Thoracic aorta (tissue), 2 donors: ENCODE measurements around the gene PARVA. TPM values are rescaled to one million over a fixed set of nuclear protein-coding genes. Genes with fewer than 3 reads are reported as not detected.

Experiments
- ATAC-seq: fragments of 150-250 bp; one replicate; pipeline ENCODE4 v1.8.0; 2017; ENCODE audit warnings: low read depth; ENCODE audit not compliant: insufficient number of reproducible peaks, low FRiP score
- DNase-seq: peaks from one replicate; pipeline ENCODE4 v3.0.0-alpha.2; 2020; ENCODE audit warnings: low spot score
- H3K27ac ChIP-seq, 2 donors: fragments of 200-600 bp; sonication (generic); 1 replicate in 1 of 2; 2 replicates in 1 of 2; pipeline ENCODE4 v1.5.1; 2016; ENCODE audit warnings: mild to moderate bottlenecking in 2 of 2, moderate library complexity in 2 of 2
- H3K27me3 ChIP-seq: fragments of 200-600 bp; sonication (generic); replicated peaks from 2 replicates; pipeline ENCODE4 v1.6.0; 2016; ENCODE audit warnings: mild to moderate bottlenecking; ENCODE audit not compliant: insufficient read depth
- H3K36me3 ChIP-seq: fragments of 200-600 bp; sonication (generic); one replicate; pipeline ENCODE4 v1.5.1; 2016
- H3K4me1 ChIP-seq, 2 donors: fragments of 200-600 bp; sonication (generic); 1 replicate in 1 of 2; 2 replicates in 1 of 2; pipeline versions ENCODE4 v1.5.1 to v1.6.0; 2016; ENCODE audit warnings: low read depth in 2 of 2, mild to moderate bottlenecking in 1 of 2; ENCODE audit not compliant: control insufficient read depth in 1 of 2
- H3K4me3 ChIP-seq: fragments of 200-600 bp; sonication (generic); 2 replicates; pipeline ENCODE4 v1.5.1; 2016; ENCODE audit warnings: mild to moderate bottlenecking
- H3K9me3 ChIP-seq: fragments of 200-600 bp; sonication (generic); 2 replicates; pipeline ENCODE4 v1.5.1; 2016
- CTCF ChIP-seq: fragments of 200-600 bp; sonication (generic); IDR thresholded peaks from one replicate; pipeline ENCODE4 v1.5.1; 2019; ENCODE audit warnings: antibody characterized with exemption
- total RNA-seq, 2 donors: library from RNA; depleted of rRNA; stranded (reverse); fragments of >200 nt; gene quantifications; one replicate each; pipeline versions ENCODE4 v1.1.0 to v1.2.3, GENCODE V29; 2016

Gene PARVA
- total RNA-seq, 2 donors from 2014 or later, result 96.7 to 99.7 TPM

GRCh38 chr11:12408156-12408770 is 30.9 kb downstream of the PARVA start:
- peak overlapping the region; percentile 22 to 35 for H3K27ac ChIP-seq
- H3K4me3 ChIP-seq, result no peak overlapping the region
- H3K4me1 ChIP-seq, result peaks cover 44 to 77% of the 10 kb centered on the region in 2 donors
- ATAC-seq (no peak), DNase-seq (no peak)
- no peaks in the 10 kb centered on the region for H3K9me3 ChIP-seq
- no peaks in the 10 kb centered on the region for H3K27me3 ChIP-seq
- no peaks in the 10 kb centered on the region for H3K36me3 ChIP-seq
- no peak for TF ChIP-seq CTCF

GRCh38 chr11:12409621-12410005 is 32.2 kb downstream of the PARVA start:
- TF ChIP-seq CTCF, result no peak
- H3K4me3 ChIP-seq, result no peak overlapping the region

GRCh38 chr11:12410006-12410728 is 32.8 kb downstream of the PARVA start:
- H3K27ac ChIP-seq, result peak overlapping the region; percentile 79 to 86
- ATAC-seq, result no peak
- peaks cover 43 to 77% of the 10 kb centered on the region in 2 donors for H3K4me1 ChIP-seq
- H3K36me3 ChIP-seq, result no peaks in the 10 kb centered on the region
- DNase-seq, result no peak
- no peaks in the 10 kb centered on the region for H3K9me3 ChIP-seq
- peak overlapping the region; percentile 2 for H3K4me3 ChIP-seq
- no peaks in the 10 kb centered on the region for H3K27me3 ChIP-seq
- no peak for TF ChIP-seq CTCF

More at GRCh38 chr11:12409621-12410005, 32.2 kb downstream of the PARVA start:
- DNase-seq (no peak), ATAC-seq (no peak)
- Histone ChIP-seq H3K4me1 (peaks cover 45 to 77% of the 10 kb centered on the region in 2 donors), H3K9me3 (no peaks in the 10 kb centered on the region), H3K27ac (peak overlapping the region; percentile 79 to 86), H3K27me3 (no peaks in the 10 kb centered on the region), H3K36me3 (no peaks in the 10 kb centered on the region)

- Histone ChIP-seq H3K36me3 (no peaks in the 10 kb centered on the region), H3K4me1 (peaks cover 43 to 85% of the 10 kb centered on the region in 2 donors), H3K4me3 (no peak overlapping the region), H3K27ac (peak overlapping the region; percentile 79 to 86), H3K27me3 (no peaks in the 10 kb centered on the region), H3K9me3 (no peaks in the 10 kb centered on the region)
- no peak for DNase-seq
- ATAC-seq, result no peak
- no peak for TF ChIP-seq CTCF
These were observed 34.0 kb downstream of the PARVA start for GRCh38 chr11:12411393-12411792.

- peak; percentile 60 for ATAC-seq
- no peaks in the 10 kb centered on the region for H3K36me3 ChIP-seq
- H3K4me1 ChIP-seq, result peaks cover 43 to 85% of the 10 kb centered on the region in 2 donors
- peak overlapping the region; percentile 12 for H3K4me3 ChIP-seq
- H3K9me3 ChIP-seq, result no peaks in the 10 kb centered on the region
- TF ChIP-seq CTCF, result peak; percentile 83
- H3K27ac ChIP-seq, result peak overlapping the region; percentile 79 to 86
- peak; percentile 65 for DNase-seq
- no peaks in the 10 kb centered on the region for H3K27me3 ChIP-seq
These were observed 34.7 kb downstream of the PARVA start for GRCh38 chr11:12411806-12412727.
